HEK293T (cell line): ENCODE results near the gene SNX18.

ENCODE experiments used
- CTCF ChIA-PET: fragments of 350-600 bp; formaldehyde crosslinking; extraction: SDS; loops from one replicate; lab custom pipeline; 2021; ENCODE audit warnings: antibody characterized with exemption, inconsistent platforms; lab: Yijun Ruan, JAX
- POLR2A ChIA-PET: fragments of 350-600 bp; formaldehyde crosslinking; extraction: SDS; loops from one replicate; lab custom pipeline; 2020; ENCODE audit warnings: antibody characterized with exemption, inconsistent platforms; lab: Yijun Ruan, JAX
- DNase-seq: peaks from one replicate; pipeline ENCODE4 v3.0.0; 2012; ENCODE audit warnings: mixed read lengths; ENCODE audit errors: extremely low spot score
- ARNT ChIP-seq: fragments of 450-650 bp; IDR thresholded peaks from 2 replicates; pipeline ENCODE4 v1.6.1; 2017; ENCODE audit warnings: mild to moderate bottlenecking
- BHLHE40 ChIP-seq: fragments of 450-650 bp; IDR thresholded peaks from 2 replicates; pipeline ENCODE4 v1.6.1; 2016; ENCODE audit warnings: mild to moderate bottlenecking, moderate library complexity, borderline replicate concordance
- CTBP1 ChIP-seq: fragments of 450-650 bp; IDR thresholded peaks from 2 replicates; pipeline ENCODE4 v1.6.1; 2016; ENCODE audit warnings: borderline replicate concordance
- ELF4 ChIP-seq: fragments of 450-650 bp; IDR thresholded peaks from 2 replicates; pipeline ENCODE4 v1.6.1; 2017; ENCODE audit warnings: antibody characterized with exemption
- FOXA1 ChIP-seq: fragments of 450-650 bp; IDR thresholded peaks from 2 replicates; pipeline ENCODE4 v1.6.1; 2016; ENCODE audit warnings: mild to moderate bottlenecking
- FOXK2 ChIP-seq: fragments of 450-650 bp; IDR thresholded peaks from 2 replicates; pipeline ENCODE4 v1.6.1; 2016; ENCODE audit warnings: mild to moderate bottlenecking
- FOXM1 ChIP-seq: fragments of 450-650 bp; IDR thresholded peaks from 2 replicates; pipeline ENCODE4 v1.6.1; 2017; ENCODE audit warnings: mild to moderate bottlenecking, borderline replicate concordance
- HDGF ChIP-seq: fragments of 450-650 bp; IDR thresholded peaks from 2 replicates; pipeline ENCODE4 v1.6.1; 2017; ENCODE audit warnings: antibody characterized with exemption, borderline replicate concordance
- L3MBTL2 ChIP-seq: fragments of 450-650 bp; conservative IDR thresholded peaks from 2 replicates; pipeline ENCODE4 v1.6.1; 2016; ENCODE audit warnings: mild to moderate bottlenecking
- LEF1 ChIP-seq: fragments of 450-650 bp; IDR thresholded peaks from 2 replicates; pipeline ENCODE4 v1.6.1; 2017; ENCODE audit warnings: mild to moderate bottlenecking, borderline replicate concordance
- NFRKB ChIP-seq: fragments of 450-650 bp; IDR thresholded peaks from 2 replicates; pipeline ENCODE4 v1.6.1; 2016; ENCODE audit warnings: mild to moderate bottlenecking, moderate library complexity
- PKNOX1 ChIP-seq: fragments of 450-650 bp; IDR thresholded peaks from 2 replicates; pipeline ENCODE4 v1.6.1; 2016
- SP1 ChIP-seq: fragments of 450-650 bp; IDR thresholded peaks from 2 replicates; pipeline ENCODE4 v1.6.1; 2017
- SUZ12 ChIP-seq: fragments of 450-650 bp; IDR thresholded peaks from 2 replicates; pipeline ENCODE4 v1.6.1; 2016; ENCODE audit warnings: mild to moderate bottlenecking
- TARDBP ChIP-seq: fragments of 450-650 bp; IDR thresholded peaks from 2 replicates; pipeline ENCODE4 v1.6.1; 2016
- ZNF384 ChIP-seq: fragments of 450-650 bp; IDR thresholded peaks from 2 replicates; pipeline ENCODE4 v1.6.1; 2016

SNX18 gene

DNA sequence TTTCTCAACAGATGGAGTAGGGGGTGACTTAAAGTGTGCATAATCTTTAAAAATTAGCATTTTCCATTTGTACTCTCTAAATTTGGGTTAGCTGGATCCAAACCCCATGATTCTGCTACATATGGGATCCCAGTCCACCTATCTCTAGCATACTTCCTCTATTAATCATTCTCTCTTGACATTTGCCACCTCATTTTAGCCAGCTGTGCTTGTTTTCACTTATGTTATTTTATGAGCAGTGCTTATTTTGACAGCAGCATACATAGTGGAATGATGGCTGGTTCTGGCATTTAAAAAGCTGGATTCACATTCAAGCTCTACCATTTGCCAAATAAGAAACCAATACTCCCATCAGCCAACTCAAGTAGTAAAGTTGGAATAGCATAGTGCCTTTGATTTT, 22.5 kb upstream of the SNX18 start:
- no peak for TF ChIP-seq CTBP1
- TF ChIP-seq SP1 = no peak
- no peak for TF ChIP-seq ARNT
- TF ChIP-seq HDGF = no peak
- TF ChIP-seq NFRKB = no peak
- TF ChIP-seq PKNOX1 = no peak
- no peak for DNase-seq
- CTCF ChIA-PET = no interaction called here
- POLR2A ChIA-PET = no interaction called here

GRCh38 chr5:54514291-54514690, 3.3 kb upstream of the SNX18 start:
- ChIA-PET CTCF (no interaction called here), POLR2A (no interaction called here)
- no peak for DNase-seq
- no peak for TF ChIP-seq PKNOX1
- TF ChIP-seq SP1 = no peak
- no peak for TF ChIP-seq FOXM1

DNA sequence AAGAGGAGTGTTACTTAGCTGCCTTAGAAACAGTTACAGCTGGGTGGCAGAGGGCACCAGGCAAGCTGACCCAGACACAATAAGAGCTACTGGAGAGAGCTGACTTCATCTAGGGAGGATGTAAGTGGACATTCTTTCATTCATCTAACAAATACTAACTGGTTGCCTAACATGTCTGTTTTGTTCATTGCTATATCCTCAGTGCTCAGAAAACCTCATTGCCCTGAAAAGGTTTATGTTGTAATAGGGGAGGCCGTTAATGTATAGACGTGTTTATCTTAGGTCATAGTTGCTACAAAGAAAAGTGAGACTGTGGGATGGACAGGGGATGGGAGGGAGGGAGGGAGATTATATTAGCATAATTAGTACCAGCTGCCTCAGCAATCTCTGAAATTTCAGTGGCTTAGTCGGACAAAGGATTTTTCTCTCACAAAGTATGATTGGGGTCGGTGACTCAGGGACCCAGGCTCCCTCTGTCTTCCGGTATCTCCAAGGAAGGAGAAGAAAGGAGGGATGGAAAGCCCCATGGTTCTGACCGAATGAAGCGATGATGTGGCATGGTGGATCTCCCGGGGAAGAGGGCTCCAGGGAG, 2.6 kb upstream of the SNX18 start:
- ChIA-PET POLR2A (no interaction called here), CTCF (no interaction called here)
- TF ChIP-seq HDGF (no peak), NFRKB (no peak), L3MBTL2 (no peak), PKNOX1 (no peak), FOXA1 (no peak), BHLHE40 (no peak), TARDBP (no peak), ELF4 (no peak), FOXM1 (no peak), LEF1 (no peak), ARNT (no peak), FOXK2 (no peak), SUZ12 (no peak), ZNF384 (no peak), CTBP1 (no peak), SP1 (no peak)
- DNase-seq = no peak

GRCh38 chr5:54515634-54516033, 1.9 kb upstream of the SNX18 start:
- DNase-seq = no peak
- TF ChIP-seq FOXM1 (no peak), FOXA1 (no peak), FOXK2 (no peak), PKNOX1 (no peak), NFRKB (no peak), ELF4 (no peak), ZNF384 (no peak), TARDBP (no peak), L3MBTL2 (no peak), LEF1 (no peak), HDGF (no peak), BHLHE40 (no peak), SP1 (no peak), CTBP1 (no peak)
- ChIA-PET POLR2A (no interaction called here), CTCF (interaction anchor here (2.2 to 2.5 kb wide), 2 partner anchors 329 to 351 kb away, joined by 16 to 23 read pairs; no protein-coding TSS in a partner anchor)

- CTCF ChIA-PET = interaction anchor here (0.7 to 2.5 kb wide), 10 partner anchors 26 to 1560 kb away, joined by 3 to 23 read pairs (median 4); partner anchors contain the start of gene GPX8
- no peak for DNase-seq
- POLR2A ChIA-PET = no interaction called here
- TF ChIP-seq ELF4 (no peak), TARDBP (no peak), FOXK2 (no peak), LEF1 (no peak), BHLHE40 (no peak), CTBP1 (no peak), ZNF384 (no peak), HDGF (no peak), ARNT (no peak), NFRKB (no peak)
Measured at GRCh38 chr5:54516051-54516655, 1.4 kb upstream of the SNX18 start.

DNA sequence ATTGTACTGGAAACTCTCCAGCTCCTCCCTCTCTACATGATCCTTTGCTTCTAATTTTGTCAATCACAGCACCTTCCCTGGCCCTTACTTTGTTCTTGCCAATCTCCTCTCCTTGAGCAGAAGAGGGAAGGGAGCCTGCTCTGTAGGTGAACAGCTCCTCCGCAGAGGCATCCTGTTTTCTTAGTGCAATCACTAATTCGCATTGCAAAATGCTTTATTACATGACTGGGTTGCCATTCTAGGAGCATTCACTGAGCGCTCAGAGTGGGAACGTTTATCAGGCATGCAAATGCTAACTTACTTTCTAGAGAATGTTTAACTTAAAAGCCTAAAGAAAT, 416 bp upstream of the SNX18 start:
- DNase-seq = no peak
- POLR2A ChIA-PET = interaction anchor here (0.6 to 1.1 kb wide), 3 partner anchors 227 to 350 kb away, joined by 3 read pairs; no protein-coding TSS in a partner anchor
- CTCF ChIA-PET = interaction anchor here (0.6 to 2.5 kb wide), 16 partner anchors 13 to 643 kb away, joined by 3 to 23 read pairs (median 4); partner anchors contain the start of gene GPX8
- no peak for TF ChIP-seq FOXA1
- no peak for TF ChIP-seq PKNOX1
- TF ChIP-seq SP1 = no peak
- TF ChIP-seq HDGF = no peak
- TF ChIP-seq BHLHE40 = no peak
- TF ChIP-seq FOXK2 = no peak
